Breast epithelium (tissue), 4 donors: ENCODE data around the gene ITIH5. TPM values are rescaled to one million over a fixed set of nuclear protein-coding genes. Genes with fewer than 3 reads are reported as not detected.

Source experiments
- DNase-seq, 2 donors: peaks; one replicate each; pipeline ENCODE4 v3.0.0-alpha.2; 2019; ENCODE audit warnings: low spot score in 2 of 2
- H3K27ac ChIP-seq, 2 donors: fragments of 200-600 bp; sonication (generic) in 1 of 2; one replicate each; pipeline ENCODE4 v1.5.1; 2016 to 2019; ENCODE audit warnings: mild to moderate bottlenecking in 1 of 2
- H3K27me3 ChIP-seq, 2 donors: fragments of 200-600 bp; sonication (generic) in 1 of 2; one replicate each; pipeline versions ENCODE4 v1.5.1 to v1.6.0; 2017 to 2019; ENCODE audit warnings: control low read depth in 1 of 2, mild to moderate bottlenecking in 1 of 2
- H3K36me3 ChIP-seq: fragments of 200-600 bp; one replicate; pipeline ENCODE4 v1.5.1; 2019
- H3K4me1 ChIP-seq, 2 donors: fragments of 200-600 bp; sonication (generic); one replicate each; pipeline ENCODE4 v1.5.1; 2016 to 2019; ENCODE audit warnings: control low read depth in 1 of 2
- H3K4me3 ChIP-seq, 3 donors: fragments of 200-600 bp; sonication (generic); 1 replicate in 2 of 3; 2 replicates in 1 of 3; pipeline ENCODE4 v1.5.1; 2016 to 2019; ENCODE audit warnings: mild to moderate bottlenecking in 3 of 3, moderate library complexity in 2 of 3
- H3K9me3 ChIP-seq, 2 donors: fragments of 200-600 bp; sonication (generic) in 1 of 2; one replicate each; pipeline ENCODE4 v1.5.1; 2016 to 2019; ENCODE audit warnings: control low read depth in 1 of 2
- CTCF ChIP-seq, 3 donors: fragments of 450-650 bp; IDR thresholded peaks; one replicate each; pipeline ENCODE4 v1.5.1; 2016 to 2017; ENCODE audit warnings: antibody characterized with exemption in 3 of 3, mild to moderate bottlenecking in 3 of 3, moderate library complexity in 3 of 3
- POLR2A ChIP-seq: fragments of 450-650 bp; IDR thresholded peaks from one replicate; pipeline ENCODE4 v1.6.1; 2016; ENCODE audit warnings: antibody characterized with exemption, mild to moderate bottlenecking, moderate library complexity
- POLR2AphosphoS5 ChIP-seq, 3 donors: sonication (generic); formaldehyde crosslinking; IDR thresholded peaks; one replicate each; pipeline ENCODE4 v1.6.1; 2017; ENCODE audit warnings: antibody characterized with exemption in 3 of 3
- intact Hi-C: fragments of 100-400 bp; cut with DNase I; formaldehyde crosslinking; loops from one replicate; pipeline ENCODE4 v1.15.1; 2023; ENCODE audit warnings: low total_unique reads
- total RNA-seq, 3 donors: library from RNA; depleted of rRNA; stranded (reverse); fragments of >200 nt; gene quantifications; one replicate each; pipeline ENCODE4 v1.1.0, GENCODE V29; 2016

Gene ITIH5
- total RNA-seq, 3 donors from 2014 or later, result 18.7 to 407 (median 54.1) TPM

GRCh38 chr10:7513455-7513854 lies 153.3 kb downstream of the ITIH5 start:
- Histone ChIP-seq H3K36me3 (no peaks in the 10 kb centered on the region), H3K4me1 (no peaks in the 10 kb centered on the region), H3K27ac (no peak overlapping the region), H3K9me3 (peaks cover 0 to 8% of the 10 kb centered on the region in 2 donors), H3K4me3 (no peak overlapping the region), H3K27me3 (no peaks in the 10 kb centered on the region)
- no peak for TF ChIP-seq CTCF (IDR thresholded peaks at IDR 0.05)
- no peak for TF ChIP-seq POLR2A
- TF ChIP-seq POLR2AphosphoS5 (IDR thresholded peaks at IDR 0.05), result no peak
- DNase-seq, result no peak
- intact Hi-C loops, result loop anchor here (5.0 kb wide), 1 partner anchor 1729 kb away; no protein-coding TSS in a partner anchor

GRCh38 chr10:7512487-7512886 lies 154.3 kb downstream of the ITIH5 start:
- TF ChIP-seq CTCF (IDR thresholded peaks at IDR 0.05) (no peak), POLR2A (no peak), POLR2AphosphoS5 (IDR thresholded peaks at IDR 0.05) (no peak)
- no peak for DNase-seq
- Histone ChIP-seq H3K27me3 (no peaks in the 10 kb centered on the region), H3K36me3 (no peaks in the 10 kb centered on the region), H3K27ac (no peak overlapping the region), H3K4me1 (no peaks in the 10 kb centered on the region), H3K4me3 (no peak overlapping the region), H3K9me3 (peaks cover 0 to 8% of the 10 kb centered on the region in 2 donors)
- intact Hi-C loops, result loop anchor here (5.0 kb wide), 1 partner anchor 1730 kb away; no protein-coding TSS in a partner anchor

GRCh38 chr10:7511612-7512011 lies 155.2 kb downstream of the ITIH5 start:
- H3K9me3 ChIP-seq, result peaks cover 0 to 8% of the 10 kb centered on the region in 2 donors
- H3K27me3 ChIP-seq, result no peaks in the 10 kb centered on the region
- no peaks in the 10 kb centered on the region for H3K36me3 ChIP-seq
- no peaks in the 10 kb centered on the region for H3K4me1 ChIP-seq
- H3K4me3 ChIP-seq, result no peak overlapping the region
- intact Hi-C loops, result loop anchor here (5.0 kb wide), 1 partner anchor 1731 kb away; no protein-coding TSS in a partner anchor
- no peak overlapping the region for H3K27ac ChIP-seq
- no peak for TF ChIP-seq POLR2AphosphoS5 (IDR thresholded peaks at IDR 0.05)
- TF ChIP-seq CTCF (IDR thresholded peaks at IDR 0.05), result no peak
- no peak for TF ChIP-seq POLR2A
- no peak for DNase-seq

Other genes with a start within 250 kb of the ITIH5 start
- gene ITIH2, start 36.4 kb upstream of the ITIH5 start, total RNA-seq, result 1 to 10 TPM in 1 of 3 donors, under 1 TPM in 1, not detected in 1; 0.73 to 2.0 TPM
- gene KIN, start 121.0 kb upstream of the ITIH5 start, total RNA-seq, result 10 to 100 TPM in 1 of 3 donors, 1 to 10 TPM in 2; 5.9 to 13.3 (median 9.5) TPM
- gene ATP5F1C, start 121.2 kb upstream of the ITIH5 start, total RNA-seq, result 100 to 1,000 TPM; 224 to 245 (median 224) TPM
- gene TAF3, start 151.5 kb upstream of the ITIH5 start, total RNA-seq, result 1 to 10 TPM; 7.4 to 9.7 (median 9.2) TPM